ENCODE measurements around the gene ABR.

GRCh38 chr17:1170739-1171138 is 9.0 kb downstream of the ABR start:
- TF ChIP-seq CTCF (IDR thresholded peaks at IDR 0.05; ENCODE audit: poor library complexity, severe bottlenecking) (peak; percentile 11), EZH2 (IDR thresholded peaks at IDR 0.05; ENCODE audit: borderline replicate concordance, insufficient read depth, low read length, poor library complexity, severe bottlenecking) (no peak), MXI1 (conservative IDR thresholded peaks at IDR 0.05; ENCODE audit: poor library complexity, severe bottlenecking) (no peak)
